Breast epithelium (tissue), 3 donors: Measurements from ENCODE around the gene ADIPOQ.

Experiments used
- CTCF ChIP-seq, 3 donors: fragments of 450-650 bp; IDR thresholded peaks; one replicate each; pipeline ENCODE4 v1.5.1; 2016 to 2017; ENCODE audit warnings: antibody characterized with exemption in 3 of 3, mild to moderate bottlenecking in 3 of 3, moderate library complexity in 3 of 3
- POLR2A ChIP-seq: fragments of 450-650 bp; IDR thresholded peaks from one replicate; pipeline ENCODE4 v1.6.1; 2016; ENCODE audit warnings: antibody characterized with exemption, mild to moderate bottlenecking, moderate library complexity

DNA sequence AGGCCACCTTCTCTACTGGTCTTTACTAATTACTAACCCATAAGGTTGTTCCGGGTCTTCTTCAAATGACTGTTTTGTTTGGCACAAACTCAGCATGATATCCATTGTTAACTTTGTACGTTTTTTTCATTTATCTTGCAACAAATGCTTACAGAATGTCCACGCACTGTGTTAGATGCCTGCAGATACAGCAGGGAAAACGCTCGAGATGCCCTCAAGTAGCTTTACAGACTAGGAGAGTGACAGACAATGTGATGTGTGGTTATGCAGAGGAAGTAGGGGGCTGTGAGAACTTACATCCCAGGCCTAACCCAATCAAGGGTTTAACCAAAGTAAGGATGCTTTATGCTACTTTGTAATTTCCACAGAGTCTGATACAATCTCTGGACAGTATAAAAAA lies 35.3 kb upstream of the ADIPOQ start:
- no peak for TF ChIP-seq CTCF (IDR thresholded peaks at IDR 0.05)
- TF ChIP-seq POLR2A = no peak
